ENCODE results near the gene SLC35F2.
"Not testable (repeated sequence)": the region's sequence is repeated elsewhere in the genome, so short reads cannot be mapped to it uniquely, and the experiment has no call there.

DNA sequence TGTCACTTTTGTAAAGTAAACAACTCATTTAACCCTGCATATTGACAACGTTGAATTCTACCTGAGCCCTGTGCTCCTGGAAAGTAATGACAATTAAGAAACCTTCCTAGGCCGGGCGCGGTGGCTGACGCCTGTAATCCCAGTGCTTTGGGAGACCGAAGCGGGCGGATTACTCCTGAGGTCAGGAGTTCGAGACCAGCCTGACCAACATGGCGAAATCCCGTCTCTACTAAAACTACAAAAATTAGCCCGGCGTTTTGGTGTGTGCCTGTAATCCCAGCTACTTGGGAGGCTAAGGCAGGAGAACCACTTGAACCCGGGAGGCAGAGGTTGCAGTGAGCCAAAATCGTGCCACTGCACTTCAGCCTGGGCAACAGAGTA is 1.6 kb upstream of the SLC35F2 start:
- not testable (repeated sequence) for TF ChIP-seq YY1 (IDR thresholded peaks at IDR 0.05; ENCODE audit: insufficient read depth, insufficient read length); ZNF274 (IDR thresholded peaks at IDR 0.05; ENCODE audit: low read depth, low read length)

Data from NT2/D1 (cell line).